ENCODE data around the gene VTN.
A peak's percentile ranks its signal among the peaks of the same experiment; 100 is the strongest.

The VTN gene

GRCh38 chr17:28371245-28372202, 1.4 kb upstream of the VTN start, which contains the start of gene SARM1:
TSS of gene SARM1 (plus strand) at chr17:28371694. CDS start at chr17:28372033, 339 bp downstream.
- H3K27ac ChIP-seq (ENCODE audit: low read depth, low read length) = no peak within 1 kb of the TSS
- H3K4me3 ChIP-seq (ENCODE audit: low read depth in 1 of 5, low read length in 5 of 5) = peak within 1 kb of the TSS; percentile 50 to 72 (median 67)
- peak within 1 kb of the TSS in 4 of 5 donors; percentile 34 to 57 (median 53) for H3K9ac ChIP-seq (ENCODE audit: low read length in 5 of 5)
- peaks cover 0 to 14% (median 0%) of the 10 kb centered on the region in 5 donors for H3K27me3 ChIP-seq (ENCODE audit: control insufficient read depth in 5 of 5, insufficient read depth in 4 of 5, low read length in 5 of 5)
- peaks cover 3 to 26% (median 19%) of the 10 kb centered on the region in 5 donors for H3K4me1 ChIP-seq (ENCODE audit: control insufficient read depth in 5 of 5, insufficient read depth in 5 of 5, low read length in 5 of 5)
- H3K36me3 ChIP-seq (ENCODE audit: control insufficient read depth in 5 of 5, insufficient read depth in 5 of 5, low read length in 5 of 5) = peaks cover 0 to 12% (median 0%) of the 10 kb centered on the region in 5 donors
- no peaks in the 10 kb centered on the region for H3K9me3 ChIP-seq (ENCODE audit: control insufficient read depth in 5 of 5, low read length in 5 of 5)

GRCh38 chr17:28370744-28371103, 617 bp upstream of the VTN start:
- Histone ChIP-seq H3K4me3 (ENCODE audit: low read depth in 1 of 5, low read length in 5 of 5) (no peak overlapping the region), H3K36me3 (ENCODE audit: control insufficient read depth in 5 of 5, insufficient read depth in 5 of 5, low read length in 5 of 5) (peaks cover 0 to 14% (median 0%) of the 10 kb centered on the region in 5 donors), H3K9me3 (ENCODE audit: control insufficient read depth in 5 of 5, low read length in 5 of 5) (no peaks in the 10 kb centered on the region), H3K27me3 (ENCODE audit: control insufficient read depth in 5 of 5, insufficient read depth in 4 of 5, low read length in 5 of 5) (peaks cover 0 to 14% (median 0%) of the 10 kb centered on the region in 5 donors), H3K9ac (ENCODE audit: low read length in 5 of 5) (no peak overlapping the region), H3K27ac (ENCODE audit: low read depth, low read length) (no peak overlapping the region), H3K4me1 (ENCODE audit: control insufficient read depth in 5 of 5, insufficient read depth in 5 of 5, low read length in 5 of 5) (peaks cover 3 to 26% (median 19%) of the 10 kb centered on the region in 5 donors)

DNA sequence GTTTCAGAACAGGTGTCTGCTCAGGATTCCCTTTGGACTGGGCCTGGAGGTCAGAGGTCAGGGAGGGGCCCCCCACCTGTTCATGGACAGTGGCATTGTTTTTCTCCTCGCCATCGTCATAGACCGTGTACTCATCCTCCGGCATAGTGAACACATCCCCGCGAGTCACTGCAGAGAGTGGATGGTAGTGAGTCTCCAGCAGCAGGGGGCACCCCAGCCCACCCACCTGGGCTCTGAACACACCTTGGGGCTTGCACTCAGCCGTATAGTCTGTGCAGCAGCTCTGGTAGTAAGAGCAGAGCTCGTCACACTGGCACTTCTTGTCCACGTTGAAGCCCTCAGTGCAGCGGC, 448 bp downstream of the VTN start:
- Histone ChIP-seq H3K27ac (ENCODE audit: low read depth, low read length) (no peak overlapping the region), H3K27me3 (ENCODE audit: control insufficient read depth in 5 of 5, insufficient read depth in 4 of 5, low read length in 5 of 5) (peaks cover 0 to 14% (median 0%) of the 10 kb centered on the region in 5 donors), H3K36me3 (ENCODE audit: control insufficient read depth in 5 of 5, insufficient read depth in 5 of 5, low read length in 5 of 5) (peaks cover 0 to 23% (median 6%) of the 10 kb centered on the region in 5 donors), H3K4me1 (ENCODE audit: control insufficient read depth in 5 of 5, insufficient read depth in 5 of 5, low read length in 5 of 5) (peaks cover 3 to 26% (median 19%) of the 10 kb centered on the region in 5 donors), H3K9me3 (ENCODE audit: control insufficient read depth in 5 of 5, low read length in 5 of 5) (no peaks in the 10 kb centered on the region), H3K4me3 (ENCODE audit: low read depth in 1 of 5, low read length in 5 of 5) (no peak overlapping the region), H3K9ac (ENCODE audit: low read length in 5 of 5) (no peak overlapping the region)

- H3K27me3 ChIP-seq (ENCODE audit: control insufficient read depth in 5 of 5, insufficient read depth in 4 of 5, low read length in 5 of 5) = peaks cover 0 to 14% (median 0%) of the 10 kb centered on the region in 5 donors
- H3K4me1 ChIP-seq (ENCODE audit: control insufficient read depth in 5 of 5, insufficient read depth in 5 of 5, low read length in 5 of 5) = peaks cover 3 to 26% (median 19%) of the 10 kb centered on the region in 5 donors
- no peaks in the 10 kb centered on the region for H3K9me3 ChIP-seq (ENCODE audit: control insufficient read depth in 5 of 5, low read length in 5 of 5)
- H3K9ac ChIP-seq (ENCODE audit: low read length in 5 of 5) = no peak overlapping the region
- H3K4me3 ChIP-seq (ENCODE audit: low read depth in 1 of 5, low read length in 5 of 5) = no peak overlapping the region
- H3K36me3 ChIP-seq (ENCODE audit: control insufficient read depth in 5 of 5, insufficient read depth in 5 of 5, low read length in 5 of 5) = peaks cover 0 to 29% (median 9%) of the 10 kb centered on the region in 5 donors
- H3K27ac ChIP-seq (ENCODE audit: low read depth, low read length) = no peak overlapping the region
These were observed 1.0 kb downstream of the VTN start for GRCh38 chr17:28368915-28369683.

DNA sequence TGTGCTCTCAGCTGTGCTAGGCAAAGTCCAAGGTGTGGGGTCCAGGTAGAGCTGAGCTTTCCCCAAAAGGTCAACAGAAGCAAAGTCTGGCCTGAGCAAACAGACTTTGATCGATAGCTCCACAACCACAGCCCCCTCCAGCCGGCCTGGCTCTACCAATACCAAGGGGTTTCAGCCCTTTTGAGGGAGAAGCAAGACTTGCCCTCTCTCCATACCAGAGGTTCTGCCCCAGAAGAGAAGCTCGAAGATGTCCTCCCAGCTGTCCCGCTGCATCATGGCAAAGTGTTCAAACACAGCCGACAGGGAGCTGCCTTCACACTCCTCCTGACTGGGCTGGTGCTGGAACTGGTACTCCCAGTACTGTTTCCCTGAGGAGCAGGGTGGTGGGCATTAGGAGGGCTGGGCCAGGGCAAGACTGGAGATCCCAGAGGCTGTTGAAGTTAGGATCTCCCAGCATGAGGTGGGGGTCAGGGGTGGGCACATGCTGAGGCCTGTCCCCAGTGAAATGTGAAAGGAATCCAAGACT, 1.7 kb downstream of the VTN start:
- Histone ChIP-seq H3K27ac (ENCODE audit: low read depth, low read length) (no peak overlapping the region), H3K4me1 (ENCODE audit: control insufficient read depth in 5 of 5, insufficient read depth in 5 of 5, low read length in 5 of 5) (peaks cover 3 to 26% (median 19%) of the 10 kb centered on the region in 5 donors), H3K27me3 (ENCODE audit: control insufficient read depth in 5 of 5, insufficient read depth in 4 of 5, low read length in 5 of 5) (peaks cover 0 to 11% (median 0%) of the 10 kb centered on the region in 5 donors), H3K9ac (ENCODE audit: low read length in 5 of 5) (no peak overlapping the region), H3K36me3 (ENCODE audit: control insufficient read depth in 5 of 5, insufficient read depth in 5 of 5, low read length in 5 of 5) (peaks cover 0 to 36% (median 16%) of the 10 kb centered on the region in 5 donors), H3K9me3 (ENCODE audit: control insufficient read depth in 5 of 5, low read length in 5 of 5) (no peaks in the 10 kb centered on the region), H3K4me3 (ENCODE audit: low read depth in 1 of 5, low read length in 5 of 5) (no peak overlapping the region)

DNA sequence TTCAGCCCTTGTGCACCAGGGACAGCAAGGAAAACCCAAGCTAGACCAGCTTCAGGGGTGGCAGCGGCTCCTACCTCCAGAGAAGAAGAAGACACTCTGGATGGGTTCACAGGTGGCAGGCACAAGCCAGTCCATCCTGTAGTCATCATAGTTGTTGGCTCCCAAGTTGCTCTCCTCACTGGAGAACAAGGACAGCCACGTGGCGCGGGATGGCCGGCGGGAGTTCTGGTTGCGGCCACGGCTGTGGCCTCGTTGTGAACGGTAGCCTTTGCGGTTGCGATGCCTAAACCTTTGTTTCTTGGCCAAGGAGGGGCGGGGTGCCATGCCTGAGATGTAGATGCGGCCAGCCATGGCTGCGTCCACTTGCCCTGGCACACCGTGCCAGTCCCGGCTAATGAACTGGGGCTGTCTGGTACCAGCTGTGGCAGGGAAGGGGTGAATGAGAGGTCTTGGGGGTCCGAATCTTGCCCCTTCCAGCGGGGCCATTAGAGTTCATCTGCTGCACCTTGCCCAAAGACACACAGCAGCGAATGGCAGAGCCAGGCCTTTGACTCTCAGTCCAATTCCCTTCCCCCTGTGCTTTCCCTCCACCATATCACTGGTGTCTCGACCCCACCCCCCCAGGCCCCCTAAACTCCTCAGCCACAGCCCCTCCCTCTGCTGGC, 2.3 kb downstream of the VTN start:
- Histone ChIP-seq H3K9me3 (ENCODE audit: control insufficient read depth in 5 of 5, low read length in 5 of 5) (no peaks in the 10 kb centered on the region), H3K27ac (ENCODE audit: low read depth, low read length) (no peak overlapping the region), H3K4me1 (ENCODE audit: control insufficient read depth in 5 of 5, insufficient read depth in 5 of 5, low read length in 5 of 5) (peaks cover 2 to 23% (median 17%) of the 10 kb centered on the region in 5 donors), H3K9ac (ENCODE audit: low read length in 5 of 5) (no peak overlapping the region), H3K36me3 (ENCODE audit: control insufficient read depth in 5 of 5, insufficient read depth in 5 of 5, low read length in 5 of 5) (peaks cover 0 to 42% (median 22%) of the 10 kb centered on the region in 5 donors), H3K4me3 (ENCODE audit: low read depth in 1 of 5, low read length in 5 of 5) (no peak overlapping the region), H3K27me3 (ENCODE audit: control insufficient read depth in 5 of 5, insufficient read depth in 4 of 5, low read length in 5 of 5) (peaks cover 0 to 9% (median 0%) of the 10 kb centered on the region in 5 donors)

GRCh38 chr17:28366605-28367004, 3.5 kb downstream of the VTN start:
- peaks cover 0 to 1% (median 0%) of the 10 kb centered on the region in 5 donors for H3K27me3 ChIP-seq (ENCODE audit: control insufficient read depth in 5 of 5, insufficient read depth in 4 of 5, low read length in 5 of 5)
- H3K9me3 ChIP-seq (ENCODE audit: control insufficient read depth in 5 of 5, low read length in 5 of 5) = no peaks in the 10 kb centered on the region
- no peak overlapping the region for H3K27ac ChIP-seq (ENCODE audit: low read depth, low read length)
- H3K36me3 ChIP-seq (ENCODE audit: control insufficient read depth in 5 of 5, insufficient read depth in 5 of 5, low read length in 5 of 5) = peaks cover 5 to 54% (median 33%) of the 10 kb centered on the region in 5 donors
- H3K4me3 ChIP-seq (ENCODE audit: low read depth in 1 of 5, low read length in 5 of 5) = no peak overlapping the region
- H3K9ac ChIP-seq (ENCODE audit: low read length in 5 of 5) = no peak overlapping the region
- H3K4me1 ChIP-seq (ENCODE audit: control insufficient read depth in 5 of 5, insufficient read depth in 5 of 5, low read length in 5 of 5) = peaks cover 0 to 11% (median 6%) of the 10 kb centered on the region in 5 donors

DNA sequence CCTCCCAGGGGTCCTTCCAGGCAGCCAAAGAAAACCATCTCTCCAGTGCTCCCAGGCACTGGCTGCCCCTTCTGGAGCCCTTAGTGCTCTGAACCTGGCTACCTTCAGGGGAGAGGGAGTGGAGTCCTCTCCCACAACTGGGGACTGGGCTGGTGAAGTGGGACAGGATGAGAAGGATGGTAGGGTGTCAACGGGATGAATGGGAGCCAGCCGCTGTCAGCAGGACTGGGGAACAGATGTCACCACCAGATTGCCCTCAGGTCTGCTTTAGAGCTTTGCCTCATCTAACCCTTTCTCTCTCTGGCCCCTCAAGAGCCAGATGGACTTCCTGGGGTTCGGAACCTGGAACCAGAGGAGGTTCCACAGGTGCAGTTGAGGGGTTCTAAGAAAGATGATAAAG, 4.6 kb downstream of the VTN start:
- H3K36me3 ChIP-seq (ENCODE audit: control insufficient read depth in 5 of 5, insufficient read depth in 5 of 5, low read length in 5 of 5) = peaks cover 10 to 65% (median 44%) of the 10 kb centered on the region in 5 donors
- no peaks in the 10 kb centered on the region for H3K27me3 ChIP-seq (ENCODE audit: control insufficient read depth in 5 of 5, insufficient read depth in 4 of 5, low read length in 5 of 5)
- H3K4me3 ChIP-seq (ENCODE audit: low read depth in 1 of 5, low read length in 5 of 5) = no peak overlapping the region
- H3K9ac ChIP-seq (ENCODE audit: low read length in 5 of 5) = no peak overlapping the region
- no peak overlapping the region for H3K27ac ChIP-seq (ENCODE audit: low read depth, low read length)
- H3K4me1 ChIP-seq (ENCODE audit: control insufficient read depth in 5 of 5, insufficient read depth in 5 of 5, low read length in 5 of 5) = peaks cover 0 to 6% (median 4%) of the 10 kb centered on the region in 5 donors
- no peaks in the 10 kb centered on the region for H3K9me3 ChIP-seq (ENCODE audit: control insufficient read depth in 5 of 5, low read length in 5 of 5)

DNA sequence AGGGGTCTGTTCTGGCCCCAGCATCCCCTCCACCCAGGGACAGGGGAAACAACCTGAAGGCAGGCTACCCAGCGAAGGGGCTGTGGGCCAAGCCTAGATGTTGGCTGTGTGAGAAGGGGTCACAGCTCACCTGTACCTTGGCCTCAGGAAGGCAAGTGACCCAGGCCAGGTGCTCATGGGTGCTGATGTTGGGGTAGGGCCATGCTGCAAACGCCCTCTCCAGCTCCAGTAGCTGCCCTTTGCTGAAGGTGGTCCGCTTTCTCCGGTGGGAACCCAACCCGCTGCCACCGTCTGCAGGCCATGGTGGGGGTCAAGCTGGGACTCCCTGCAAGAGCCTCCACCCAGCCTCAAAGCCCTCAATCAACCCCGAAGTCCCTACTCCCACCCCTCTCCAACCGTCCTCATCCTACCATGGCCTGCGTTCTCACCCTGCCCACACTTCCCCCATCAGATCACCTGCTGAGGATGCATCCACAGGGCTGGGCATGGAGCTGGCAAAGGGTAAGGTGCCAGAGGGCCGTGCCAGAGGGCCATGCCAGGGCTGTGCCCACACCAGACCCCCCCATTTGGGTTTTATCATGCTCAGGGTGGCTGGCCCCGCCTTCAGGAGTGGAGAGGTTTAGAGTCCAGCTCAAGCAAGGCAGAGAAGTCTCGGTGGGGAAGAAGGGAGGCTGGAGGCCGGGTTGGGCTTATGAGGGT, 5.3 kb downstream of the VTN start, which contains the start of gene SEBOX:
SEBOX (minus strand) TSS at position 535 of the 699 bp plus-strand sequence; CDS start at position 487, 48 bp downstream.
- Histone ChIP-seq H3K36me3 (ENCODE audit: control insufficient read depth in 5 of 5, insufficient read depth in 5 of 5, low read length in 5 of 5) (peaks cover 14 to 72% (median 50%) of the 10 kb centered on the region in 5 donors), H3K27me3 (ENCODE audit: control insufficient read depth in 5 of 5, insufficient read depth in 4 of 5, low read length in 5 of 5) (no peaks in the 10 kb centered on the region), H3K4me1 (ENCODE audit: control insufficient read depth in 5 of 5, insufficient read depth in 5 of 5, low read length in 5 of 5) (no peaks in the 10 kb centered on the region), H3K4me3 (ENCODE audit: low read depth in 1 of 5, low read length in 5 of 5) (no peak within 1 kb of the TSS), H3K27ac (ENCODE audit: low read depth, low read length) (no peak within 1 kb of the TSS), H3K9me3 (ENCODE audit: control insufficient read depth in 5 of 5, low read length in 5 of 5) (no peaks in the 10 kb centered on the region), H3K9ac (ENCODE audit: low read length in 5 of 5) (no peak within 1 kb of the TSS)

All from subcutaneous abdominal adipose tissue (tissue), 5 donors.